Occipital lobe (tissue), 2 donors: ENCODE measurements around the gene WDR82. TPM values are rescaled to one million over a fixed set of nuclear protein-coding genes. Genes with fewer than 3 reads are reported as not detected.
"Not testable (repeated sequence)": the region's sequence is repeated elsewhere in the genome, so short reads cannot be mapped to it uniquely, and the experiment has no call there.

Experiments
- DNase-seq: peaks from one replicate; lab custom pipeline; 2025; lab: John Stamatoyannopoulos, UW
- total RNA-seq: library from RNA; depleted of rRNA; stranded (reverse); fragments of >200 nt; gene quantifications from one replicate; pipeline ENCODE4 v1.2.3, GENCODE V29; 2014

WDR82 gene
- total RNA-seq, 1 donor from 2014 or later: 158 TPM

- no peak for DNase-seq
These were observed 12.4 kb upstream of the WDR82 start for GRCh38 chr3:52290596-52291507.

GRCh38 chr3:52289747-52290595 lies 11.5 kb upstream of the WDR82 start:
- no peak for DNase-seq

GRCh38 chr3:52289338-52289746 lies 10.9 kb upstream of the WDR82 start:
- DNase-seq: no peak

GRCh38 chr3:52288674-52289073 lies 10.2 kb upstream of the WDR82 start:
- no peak for DNase-seq

- DNase-seq: no peak
These were observed 8.3 kb upstream of the WDR82 start for GRCh38 chr3:52286777-52287110.

GRCh38 chr3:52284051-52284450 lies 5.6 kb upstream of the WDR82 start:
- not testable (repeated sequence) for DNase-seq

- no peak for DNase-seq
These were observed 4.9 kb upstream of the WDR82 start for GRCh38 chr3:52283306-52283705.

- DNase-seq: no peak
These were observed 3.7 kb upstream of the WDR82 start for GRCh38 chr3:52281981-52282801.

- DNase-seq: no peak
These were observed 1.6 kb upstream of the WDR82 start for GRCh38 chr3:52280050-52280461.

GRCh38 chr3:52279596-52279995 lies 1.1 kb upstream of the WDR82 start:
- DNase-seq: no peak

GRCh38 chr3:52277972-52278509 lies 408 bp downstream of the WDR82 start:
- peak; percentile 55 for DNase-seq

GRCh38 chr3:52277071-52277964 lies 1.1 kb downstream of the WDR82 start:
- peak; percentile 33 for DNase-seq

- DNase-seq: not testable (repeated sequence)
These were observed 3.7 kb downstream of the WDR82 start for GRCh38 chr3:52274781-52275180.

- DNase-seq: no peak
These were observed 5.6 kb downstream of the WDR82 start for GRCh38 chr3:52272831-52273230.

- not testable (repeated sequence) for DNase-seq
These were observed 6.3 kb downstream of the WDR82 start for GRCh38 chr3:52272172-52272571.

- DNase-seq: no peak
These were observed 8.1 kb downstream of the WDR82 start for GRCh38 chr3:52270252-52270754.

- DNase-seq: no peak
These were observed 8.7 kb downstream of the WDR82 start for GRCh38 chr3:52269776-52270175.

GRCh38 chr3:52268036-52268435 lies 10.4 kb downstream of the WDR82 start:
- no peak for DNase-seq

GRCh38 chr3:52265387-52265786 lies 13.1 kb downstream of the WDR82 start:
- DNase-seq: no peak

GRCh38 chr3:52262447-52262846 lies 16.0 kb downstream of the WDR82 start:
- DNase-seq: no peak
